ENCODE results near the gene UPP1. TPM values are rescaled to one million over a fixed set of nuclear protein-coding genes. Genes with fewer than 3 reads are reported as not detected.
"Not testable (repeated sequence)": the region's sequence is repeated elsewhere in the genome, so short reads cannot be mapped to it uniquely, and the experiment has no call there.

Gene UPP1
- polyA plus RNA-seq = 10 to 100 TPM; 11.6 to 77.4 (median 34.0) TPM

GRCh38 chr7:48089046-48090003, at the start of gene UPP1:
UPP1 (plus strand) TSS chr7:48089265; CDS start chr7:48094784, 5,519 bp downstream.
- WGBS, 3 donors = 2 to 4% (median 4%) methylated on average over 67 to 96 of the region's 96 CpGs
- peak within 1 kb of the TSS; percentile 30 for H3K27ac ChIP-seq (ENCODE audit: low read depth, low read length)

DNA sequence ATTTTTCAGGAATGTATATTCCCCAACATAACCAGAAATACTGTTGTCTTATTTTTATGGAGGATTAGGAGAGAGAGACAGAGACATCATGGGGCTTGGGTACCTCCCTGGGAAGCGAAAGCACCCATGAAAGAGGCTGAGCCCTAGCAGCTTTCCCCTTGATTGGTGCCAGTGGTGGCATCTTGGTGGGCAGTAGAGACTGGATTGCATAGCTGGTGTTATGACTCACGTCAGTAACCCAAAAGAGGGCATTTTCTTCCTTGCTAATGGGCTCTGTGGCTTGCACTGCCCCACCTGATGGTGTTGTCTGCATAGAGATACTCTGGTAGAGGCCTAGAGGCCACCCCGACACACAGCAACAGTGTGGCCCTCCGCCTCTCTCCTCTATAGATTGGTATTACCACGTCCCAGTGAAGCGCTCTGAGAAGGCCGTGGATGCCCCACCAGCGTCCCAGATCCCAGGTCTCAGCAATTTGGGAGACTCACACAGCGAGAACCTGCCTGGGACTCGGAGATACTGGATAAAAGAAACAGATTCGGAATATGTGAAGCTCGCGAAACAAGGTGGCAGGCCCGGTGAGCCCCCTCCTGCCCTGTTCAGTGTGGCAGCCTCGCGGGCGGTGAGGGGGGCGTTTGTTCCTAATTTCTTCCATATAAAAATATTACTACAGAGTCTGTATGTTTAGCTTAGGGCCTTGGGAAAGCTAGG, 48.0 kb upstream of the UPP1 start:
- no peak overlapping the region for H3K27ac ChIP-seq (ENCODE audit: low read depth, low read length)
- 90 to 94% (median 94%) methylated on average over 18 of the region's 18 CpGs for WGBS, 3 donors

DNA sequence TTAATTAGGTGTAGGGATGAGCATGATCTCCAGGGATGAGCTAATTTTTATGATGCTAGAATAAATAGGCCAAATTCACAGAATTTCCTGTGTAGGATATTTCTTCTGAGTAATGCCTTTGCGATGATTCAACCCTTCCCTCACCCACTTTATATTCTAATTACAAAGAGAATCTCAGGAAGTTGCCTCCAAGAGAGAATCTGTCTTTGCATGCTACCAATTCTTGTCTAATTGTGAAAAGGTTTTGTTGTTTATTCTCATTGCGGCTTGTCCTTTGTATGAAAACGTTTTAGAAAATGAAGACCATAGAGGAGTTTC, 47.5 kb upstream of the UPP1 start:
- WGBS, 3 donors = 66 to 77% (median 71%) methylated on average over 3 of the region's 3 CpGs
- H3K27ac ChIP-seq (ENCODE audit: low read depth, low read length) = no peak overlapping the region

- WGBS, 3 donors = 63 to 84% (median 71%) methylated on average over 3 of the region's 3 CpGs
- no peak overlapping the region for H3K27ac ChIP-seq (ENCODE audit: low read depth, low read length)
These were observed 46.8 kb upstream of the UPP1 start for GRCh38 chr7:48042216-48042615.

DNA sequence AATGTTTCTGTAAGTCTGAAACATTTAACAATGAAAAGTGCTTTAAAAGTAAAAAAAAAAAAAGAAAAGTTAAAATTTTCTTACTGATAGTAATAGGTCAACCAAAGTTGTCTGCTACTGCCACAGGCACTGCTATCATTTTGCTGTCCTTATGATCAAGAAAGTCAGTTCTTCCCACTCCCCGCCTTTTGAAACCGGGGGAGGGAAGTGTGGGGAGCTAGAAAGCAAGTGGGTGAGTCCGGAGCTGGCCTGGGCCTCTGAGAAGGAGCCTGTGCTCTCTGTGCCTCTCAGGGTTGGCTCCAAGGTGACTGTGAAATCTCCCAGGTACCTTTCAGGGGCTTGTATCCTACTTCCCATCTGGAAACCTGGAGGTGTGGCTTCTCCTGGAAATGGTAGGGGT, 46.4 kb upstream of the UPP1 start:
- no peak overlapping the region for H3K27ac ChIP-seq (ENCODE audit: low read depth, low read length)
- 59 to 79% (median 60%) methylated on average over 3 of the region's 3 CpGs for WGBS, 3 donors

DNA sequence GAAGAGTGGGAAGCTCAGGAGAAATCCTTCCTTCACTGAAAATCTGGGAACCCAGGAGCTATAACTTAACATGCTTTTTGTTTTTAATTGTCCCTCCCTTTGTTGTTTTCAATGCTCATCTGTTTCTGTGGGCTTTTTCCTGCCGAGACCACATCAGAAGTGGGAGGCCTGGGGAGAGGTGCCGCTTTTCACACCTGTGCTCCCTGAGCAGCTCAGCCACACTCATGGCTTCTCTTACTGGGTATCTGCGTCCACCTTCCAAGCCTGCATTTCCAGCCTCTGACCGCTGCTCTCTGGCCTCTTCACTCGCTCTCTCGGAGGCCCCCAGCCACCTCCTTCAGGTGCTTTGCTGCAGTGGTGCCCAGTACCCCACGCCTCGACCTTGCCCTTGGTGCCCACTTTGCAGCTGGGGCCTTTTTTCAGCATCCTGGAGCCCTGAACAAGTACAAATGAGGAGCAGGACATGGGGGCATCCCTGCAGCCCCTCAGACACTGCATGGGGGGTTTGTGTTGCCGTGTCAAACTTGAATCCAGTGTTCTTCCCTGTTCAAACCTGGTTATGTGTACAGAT, 43.8 kb upstream of the UPP1 start:
- no peak overlapping the region for H3K27ac ChIP-seq (ENCODE audit: low read depth, low read length)
- WGBS, 3 donors = 74 to 81% (median 76%) methylated on average over 9 of the region's 9 CpGs

DNA sequence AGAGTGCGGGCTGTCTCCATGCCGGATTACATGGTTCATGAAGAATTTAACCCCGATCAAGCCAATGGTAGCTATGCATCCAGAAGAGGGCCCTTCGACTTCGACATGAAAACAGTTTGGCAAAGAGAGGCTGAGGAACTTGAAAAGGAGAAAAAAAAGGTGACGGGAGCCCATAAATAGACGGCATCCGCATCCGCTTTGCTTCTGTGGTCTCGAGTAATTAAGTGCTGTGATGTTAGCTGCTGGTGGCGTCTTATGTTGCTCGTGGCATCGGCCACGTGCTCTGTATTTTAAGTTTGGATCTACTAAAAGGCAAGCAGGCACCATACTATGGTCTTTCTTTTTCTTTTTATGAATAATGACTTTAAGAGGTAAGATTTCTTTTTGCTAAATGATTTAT, 42.6 kb upstream of the UPP1 start:
- H3K27ac ChIP-seq (ENCODE audit: low read depth, low read length) = no peak overlapping the region
- 62 to 66% (median 64%) methylated on average over 14 of the region's 14 CpGs for WGBS, 3 donors

DNA sequence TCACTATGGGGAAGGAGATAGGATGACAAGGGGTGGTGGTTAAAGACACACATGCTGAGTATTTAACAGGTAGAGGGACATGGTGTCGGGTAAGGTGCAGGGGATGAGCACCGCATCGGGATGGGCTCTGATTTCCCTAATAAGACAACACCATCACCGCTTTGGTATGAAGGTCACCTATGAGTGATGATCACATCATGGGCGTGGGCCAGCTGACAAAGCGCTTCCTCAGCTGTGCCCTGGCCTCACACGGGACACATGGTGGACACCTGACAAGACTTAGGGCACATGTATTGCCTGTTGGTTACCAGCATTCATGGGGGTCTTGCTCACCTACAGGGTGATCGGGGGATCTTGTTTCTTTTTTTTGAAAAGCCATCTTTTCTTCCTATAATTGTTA, 41.0 kb upstream of the UPP1 start:
- 93 to 96% (median 94%) methylated on average over 8 of the region's 8 CpGs for WGBS, 3 donors
- H3K27ac ChIP-seq (ENCODE audit: low read depth, low read length) = no peak overlapping the region

DNA sequence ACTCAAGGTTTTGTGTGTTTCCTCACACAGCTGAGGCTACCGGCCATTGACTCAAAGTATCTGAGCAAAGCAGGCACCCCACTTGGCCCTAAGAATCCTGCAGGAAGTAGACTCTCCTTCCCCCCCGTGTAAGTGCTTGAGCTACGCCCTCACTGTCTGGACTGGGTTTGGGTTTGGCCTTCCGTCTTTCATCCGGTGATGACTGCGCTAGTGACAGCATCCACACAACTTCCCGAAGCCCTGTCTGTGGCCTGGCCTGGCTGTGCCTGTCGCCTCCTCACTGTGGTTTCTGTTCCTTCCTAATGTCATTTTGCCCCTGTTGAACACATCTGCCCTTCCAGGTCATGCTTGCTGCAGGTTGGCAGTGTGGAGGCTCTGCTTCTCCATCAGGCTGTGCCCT, 39.2 kb upstream of the UPP1 start:
- 74 to 87% (median 86%) methylated on average over 8 of the region's 8 CpGs for WGBS, 3 donors
- no peak overlapping the region for H3K27ac ChIP-seq (ENCODE audit: low read depth, low read length)

DNA sequence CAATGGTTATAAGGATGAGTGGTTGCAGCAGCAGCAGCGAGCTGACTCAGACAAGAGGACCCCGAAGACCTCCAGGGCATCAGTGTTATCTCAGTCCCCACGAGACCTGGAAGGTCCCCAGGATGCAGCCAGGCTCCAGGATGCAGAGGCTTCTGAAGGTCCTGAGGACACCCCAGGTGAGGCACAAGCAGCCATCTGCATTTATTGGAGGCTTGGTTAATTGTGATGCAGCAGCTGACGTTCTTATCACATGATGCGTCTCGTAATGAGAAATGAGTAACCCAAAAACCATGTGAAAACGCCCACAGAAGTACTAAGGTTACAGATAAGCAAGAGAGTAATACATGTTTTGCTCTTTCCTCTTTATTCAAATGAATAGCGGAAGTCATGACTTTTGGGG, 36.3 kb upstream of the UPP1 start:
- WGBS, 3 donors = 69 to 81% (median 81%) methylated on average over 8 of the region's 8 CpGs
- no peak overlapping the region for H3K27ac ChIP-seq (ENCODE audit: low read depth, low read length)

DNA sequence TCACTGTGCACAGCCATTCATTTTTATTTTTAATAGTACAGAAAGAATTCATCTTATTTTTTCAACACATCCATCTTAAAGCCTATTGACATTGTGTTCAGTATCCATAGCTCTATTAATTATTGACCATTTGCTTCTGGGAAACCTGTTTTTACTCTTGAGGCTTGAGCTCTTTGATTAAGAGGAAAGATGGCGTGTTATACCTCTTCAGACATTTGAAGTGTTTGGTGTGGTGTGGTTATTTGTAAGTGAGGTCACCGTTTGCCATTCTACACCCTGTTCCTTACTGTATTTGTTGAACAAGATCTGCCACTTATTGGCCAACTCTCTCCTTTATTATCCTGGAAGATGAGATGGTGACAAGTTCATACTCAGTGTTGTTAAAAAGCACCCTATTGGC, 35.3 kb upstream of the UPP1 start:
- 74 to 92% (median 91%) methylated on average over 2 of the region's 2 CpGs for WGBS, 3 donors
- H3K27ac ChIP-seq (ENCODE audit: low read depth, low read length) = no peak overlapping the region

DNA sequence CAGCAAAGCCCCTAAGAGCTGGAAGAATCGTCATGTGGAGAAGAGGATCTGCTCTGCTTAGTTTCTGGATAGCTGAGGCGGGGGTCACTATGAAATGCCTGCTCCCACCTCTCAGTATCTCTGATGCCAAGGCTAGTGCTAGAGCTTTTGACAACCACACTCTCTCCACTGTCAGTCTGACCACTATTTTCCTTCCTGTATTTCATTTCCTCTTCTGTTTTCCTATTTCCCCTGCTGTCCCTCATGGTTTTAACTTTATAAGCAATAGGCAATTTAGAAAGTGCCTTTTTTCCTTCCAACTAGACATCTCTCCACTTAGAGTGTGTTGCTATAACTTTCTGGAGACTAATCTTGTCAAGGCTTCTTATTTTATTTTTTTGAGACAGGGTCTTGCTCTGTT, 30.1 kb upstream of the UPP1 start:
- 60 to 89% (median 75%) methylated on average over 2 of the region's 2 CpGs for WGBS, 3 donors
- H3K27ac ChIP-seq (ENCODE audit: low read depth, low read length) = no peak overlapping the region

GRCh38 chr7:48059706-48060105, 29.4 kb upstream of the UPP1 start:
- WGBS, 3 donors = 65 to 90% (median 83%) methylated on average over 5 of the region's 5 CpGs
- H3K27ac ChIP-seq (ENCODE audit: low read depth, low read length) = no peak overlapping the region

DNA sequence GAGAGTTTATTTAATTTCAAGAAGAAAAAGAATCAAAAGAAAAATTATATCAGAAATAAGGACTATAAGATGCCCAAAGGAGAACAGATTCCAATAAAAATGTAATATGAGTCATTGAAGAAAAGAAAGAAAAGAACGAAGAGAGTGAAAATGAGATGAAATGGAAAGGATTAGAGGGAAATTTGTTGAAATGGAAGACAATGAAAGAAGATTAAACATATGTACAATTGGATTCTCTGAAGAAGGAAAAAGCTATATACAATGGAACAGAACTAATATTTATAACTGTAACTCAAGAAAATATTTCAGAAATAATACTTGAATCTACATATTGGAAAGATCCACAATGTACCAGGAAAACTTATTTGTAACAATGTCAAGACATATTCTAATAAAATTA, 25.1 kb upstream of the UPP1 start:
- H3K27ac ChIP-seq (ENCODE audit: low read depth, low read length) = no peak overlapping the region
- WGBS, 3 donors = 83 to 93% (median 90%) methylated on average over 1 of the region's 1 CpG

DNA sequence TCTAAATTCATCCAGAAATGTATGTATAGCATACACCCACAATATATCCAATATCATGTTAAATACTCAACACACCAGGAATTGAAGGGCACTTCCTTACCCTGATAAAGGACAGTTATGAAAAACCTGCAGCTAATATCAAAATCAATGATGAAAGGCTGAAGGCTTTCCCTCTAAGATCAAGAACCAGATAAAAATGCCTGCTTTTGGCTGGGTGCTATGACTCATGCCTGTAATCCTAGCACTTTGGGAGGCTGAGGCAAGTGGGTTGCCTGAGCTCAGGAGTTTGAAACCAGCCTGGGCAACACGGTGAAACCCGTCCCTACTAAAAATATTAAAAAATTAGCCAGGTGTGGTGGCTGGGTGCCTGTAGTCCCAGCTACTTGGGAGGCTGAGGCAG, 21.6 kb upstream of the UPP1 start:
- H3K27ac ChIP-seq (ENCODE audit: low read depth, low read length) = no peak overlapping the region
- 87 to 99% (median 92%) methylated on average over 2 of the region's 2 CpGs for WGBS, 3 donors

- no peak overlapping the region for H3K27ac ChIP-seq (ENCODE audit: low read depth, low read length)
These were observed 14.8 kb upstream of the UPP1 start for GRCh38 chr7:48074204-48074654.

GRCh38 chr7:48077423-48077822, 11.6 kb upstream of the UPP1 start:
- H3K27ac ChIP-seq (ENCODE audit: low read depth, low read length) = no peak overlapping the region
- WGBS, 3 donors = 76 to 85% (median 80%) methylated on average over 1 of the region's 1 CpG

DNA sequence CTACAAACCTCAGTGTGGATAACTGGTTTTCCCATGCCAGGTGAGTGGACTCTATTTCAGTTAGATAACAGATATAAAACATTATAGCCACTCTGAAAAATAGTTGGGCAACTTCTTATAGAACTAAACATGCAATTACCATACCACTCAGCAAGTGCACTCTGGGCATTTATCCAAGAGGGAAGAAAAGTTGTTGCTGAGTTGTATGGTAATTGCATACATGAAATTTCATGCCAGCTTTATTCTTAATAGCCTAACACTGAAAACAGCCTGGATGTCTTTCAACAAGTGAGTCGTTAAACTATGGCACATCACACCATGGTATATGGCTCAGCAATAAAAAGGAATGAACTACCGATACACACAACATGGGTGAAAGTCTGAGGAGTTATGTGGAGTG, 10.6 kb upstream of the UPP1 start:
- no peak overlapping the region for H3K27ac ChIP-seq (ENCODE audit: low read depth, low read length)
- 83 to 88% (median 86%) methylated on average over 2 of the region's 2 CpGs for WGBS, 3 donors

DNA sequence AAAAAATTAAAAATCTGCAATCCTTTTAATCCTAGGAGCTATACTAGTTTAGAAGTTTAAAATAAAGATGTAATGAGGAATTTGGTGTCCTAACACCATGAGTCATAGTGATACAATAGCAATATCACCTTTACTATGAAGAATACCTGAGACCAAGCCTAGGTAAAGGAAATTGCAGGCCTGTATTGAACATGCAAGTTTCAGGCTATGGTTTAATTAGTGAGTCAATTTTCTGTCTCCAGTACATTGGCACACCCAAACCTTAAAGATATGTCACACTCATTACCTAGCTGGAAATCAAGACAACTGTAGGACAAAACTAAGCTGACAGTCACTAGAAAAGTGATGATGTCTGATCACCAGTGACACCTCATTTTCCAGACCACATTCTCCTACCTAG, 6.7 kb upstream of the UPP1 start:
- not testable (repeated sequence) for H3K27ac ChIP-seq (ENCODE audit: low read depth, low read length)

All from adipose tissue (tissue), 3 donors.